Tibial nerve (tissue), 4 donors: ENCODE data around the gene RNF208.

Experiments used
- CTCF ChIP-seq, 5 experiments: fragments of 200-600 bp in 3 of 5; fragments of 450-650 bp in 2 of 5; sonication (generic) in 3 of 5; IDR thresholded peaks; one replicate each; pipeline ENCODE4 v1.5.1; 2016 to 2019; ENCODE audit warnings: antibody characterized with exemption in 5 of 5, mild to moderate bottlenecking in 3 of 5, moderate library complexity in 2 of 5
- EP300 ChIP-seq, 2 donors: sonication (generic); formaldehyde crosslinking; IDR thresholded peaks; one replicate each; pipeline ENCODE4 v1.6.1; 2017; ENCODE audit warnings: antibody characterized with exemption in 2 of 2, mild to moderate bottlenecking in 1 of 2

GRCh38 chr9:137252555-137253506 is 30.8 kb upstream of the RNF208 start:
- TF ChIP-seq CTCF (IDR thresholded peaks at IDR 0.05) (no peak), EP300 (IDR thresholded peaks at IDR 0.05) (no peak)
